ENCODE results near the gene TSPAN4. TPM values are rescaled to one million over a fixed set of nuclear protein-coding genes. Genes with fewer than 3 reads are reported as not detected.

Gene TSPAN4
- total and polyA plus RNA-seq, 9 of the 15 experiments (the other 6 are each of a cell fraction or from before 2014, with no cell fraction given): 0.07 to 31.0 (median 15.7) TPM

DNA sequence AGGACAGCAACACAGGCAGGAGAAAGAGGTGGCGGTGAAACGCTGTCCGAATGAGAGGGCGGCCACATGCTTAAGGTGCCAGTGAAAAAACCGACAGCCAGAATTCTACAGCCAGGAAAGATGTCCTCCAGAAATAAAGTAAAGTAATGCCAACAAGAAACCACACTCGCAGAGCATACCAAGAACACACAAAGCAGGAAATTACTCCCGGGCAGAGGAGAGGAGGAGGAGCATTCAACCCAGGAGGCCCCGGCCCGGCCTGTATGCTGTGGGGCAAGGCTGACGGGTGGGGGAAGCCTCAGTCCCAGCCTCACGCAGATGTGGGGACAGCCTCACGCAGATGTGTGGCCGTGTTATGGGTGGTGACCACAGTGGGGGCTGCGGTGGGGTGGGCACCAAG, 39.9 kb downstream of the TSPAN4 start:
- ChIA-PET CTCF (ENCODE audit: low intra/inter-chr PET ratio) (no interaction called here), POLR2A (no interaction called here)
- Histone ChIP-seq H3K9ac (ENCODE audit: insufficient read depth in 1 of 2, low read depth in 2 of 2, low read length in 2 of 2) (no peak overlapping the region), H3K27me3 (ENCODE audit: control insufficient read depth in 2 of 2, insufficient read depth in 2 of 2, low read length in 2 of 2) (no peaks in the 10 kb centered on the region), H3K79me2 (ENCODE audit: control insufficient read depth, insufficient read depth, low read length) (no peaks in the 10 kb centered on the region), H3K4me3 (no peak overlapping the region), H4K20me1 (replicated peaks; ENCODE audit: control insufficient read depth, insufficient read depth, low read length) (no peaks in the 10 kb centered on the region), H3K9me1 (ENCODE audit: control insufficient read depth, insufficient read depth, low read length) (no peaks in the 10 kb centered on the region), H2AFZ (ENCODE audit: low read depth, low read length) (no peak overlapping the region), H3K27ac (ENCODE audit: extremely low read depth, low read depth, low read length) (no peak overlapping the region), H3K36me3 (ENCODE audit: control insufficient read depth, insufficient read depth, low read length) (peaks cover 72% of the 10 kb centered on the region; the same call in 2 of the 3 replicates), H3K4me1 (replicated peaks in 1 of 2; ENCODE audit: control insufficient read depth in 2 of 2, insufficient read depth in 2 of 2, low read length in 2 of 2) (peaks cover 5 to 39% of the 10 kb centered on the region in 2 experiments; a peak in 4 of 5 replicates), H3K4me2 (ENCODE audit: insufficient read depth, low read length) (no peak overlapping the region), H3K9me3 (replicated peaks; ENCODE audit: control insufficient read depth, insufficient read depth, low read depth, low read length) (no peaks in the 10 kb centered on the region)
- no TSS peak for BruUV-seq (replicated peaks)
- in situ Hi-C loops (cut with MboI) (no loop called here), intact Hi-C loops (cut with micrococcal nuclease) (no loop called here)
- TF ChIP-seq NELFE (IDR thresholded peaks at IDR 0.05; ENCODE audit: insufficient read depth, insufficient read length) (no peak), ZNF76 (CRISPR knock-in tag; IDR thresholded peaks at IDR 0.05; ENCODE audit: borderline replicate concordance) (no peak), PCBP1 (IDR thresholded peaks at IDR 0.05; ENCODE audit: low read depth, low read length, poor library complexity, severe bottlenecking) (no peak)
- ATAC-seq (no peak), DNase-seq (ENCODE audit: extremely low read depth in 1 of 4, low spot score in 3 of 4) (no peak), FAIRE-seq (no peak)
- WGBS (ENCODE audit: insufficient coverage, low coverage, missing lambda C conversion rate): 97% methylated on average over 11 of the region's 14 CpGs

DNA sequence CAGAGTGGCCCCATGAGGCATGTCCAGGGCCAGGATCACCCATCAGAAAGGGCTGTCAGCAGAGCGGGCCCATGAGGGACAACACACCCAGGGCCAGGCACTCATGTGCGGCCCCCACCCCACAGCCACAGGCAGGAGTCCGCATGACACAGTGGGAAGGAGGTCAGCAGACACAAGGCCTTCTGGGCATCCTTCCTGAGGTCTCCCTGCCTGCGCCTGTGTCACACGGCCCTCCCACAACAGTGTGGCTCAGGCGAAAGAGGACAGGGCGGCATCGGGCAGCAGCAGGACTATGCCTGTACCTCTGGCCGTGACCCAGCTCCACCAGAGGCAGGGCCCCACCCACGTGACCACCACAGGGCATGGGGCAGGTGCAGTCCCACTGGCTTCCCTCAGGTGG, 40.9 kb downstream of the TSPAN4 start:
- Histone ChIP-seq H3K4me3 (no peak overlapping the region), H3K36me3 (ENCODE audit: control insufficient read depth, insufficient read depth, low read length) (peaks cover 81% of the 10 kb centered on the region; the same call in 2 of the 3 replicates), H3K27me3 (ENCODE audit: control insufficient read depth in 2 of 2, insufficient read depth in 2 of 2, low read length in 2 of 2) (no peaks in the 10 kb centered on the region), H3K79me2 (ENCODE audit: control insufficient read depth, insufficient read depth, low read length) (no peaks in the 10 kb centered on the region), H3K27ac (ENCODE audit: extremely low read depth, low read depth, low read length) (no peak overlapping the region), H4K20me1 (replicated peaks; ENCODE audit: control insufficient read depth, insufficient read depth, low read length) (no peaks in the 10 kb centered on the region), H3K4me1 (replicated peaks in 1 of 2; ENCODE audit: control insufficient read depth in 2 of 2, insufficient read depth in 2 of 2, low read length in 2 of 2) (peaks cover 0 to 35% of the 10 kb centered on the region in 2 experiments; a peak in 1 of 5 replicates), H3K9me3 (replicated peaks; ENCODE audit: control insufficient read depth, insufficient read depth, low read depth, low read length) (no peaks in the 10 kb centered on the region), H2AFZ (ENCODE audit: low read depth, low read length) (no peak overlapping the region), H3K9ac (ENCODE audit: insufficient read depth in 1 of 2, low read depth in 2 of 2, low read length in 2 of 2) (0 out of 4 replicates have a peak overlapping the region, but pooled peaks of 1 of the 2 experiments have one; percentile 26), H3K4me2 (ENCODE audit: insufficient read depth, low read length) (no peak overlapping the region), H3K9me1 (ENCODE audit: control insufficient read depth, insufficient read depth, low read length) (no peaks in the 10 kb centered on the region)
- ChIA-PET POLR2A (interaction anchor here (1.0 to 1.2 kb wide), 2 partner anchors 11 to 24 kb away, joined by 3 to 4 read pairs; no protein-coding TSS in a partner anchor), CTCF (ENCODE audit: low intra/inter-chr PET ratio) (no interaction called here)
- 94% methylated on average over 10 of the region's 10 CpGs for WGBS (ENCODE audit: insufficient coverage, low coverage, missing lambda C conversion rate)
- FAIRE-seq: no peak
- intact Hi-C loops (cut with micrococcal nuclease) (no loop called here), in situ Hi-C loops (cut with MboI) (no loop called here)
- TF ChIP-seq KLF10 (CRISPR knock-in tag; IDR thresholded peaks at IDR 0.05): no peak
- TF ChIP-seq MIER1 (IDR thresholded peaks at IDR 0.05; ENCODE audit: low read depth): no peak
- TF ChIP-seq POLR2G (IDR thresholded peaks at IDR 0.05; ENCODE audit: low read depth, low read length): peak; percentile 2; the same call in 1 of the 2 replicates
- TF ChIP-seq, protein P1, sequence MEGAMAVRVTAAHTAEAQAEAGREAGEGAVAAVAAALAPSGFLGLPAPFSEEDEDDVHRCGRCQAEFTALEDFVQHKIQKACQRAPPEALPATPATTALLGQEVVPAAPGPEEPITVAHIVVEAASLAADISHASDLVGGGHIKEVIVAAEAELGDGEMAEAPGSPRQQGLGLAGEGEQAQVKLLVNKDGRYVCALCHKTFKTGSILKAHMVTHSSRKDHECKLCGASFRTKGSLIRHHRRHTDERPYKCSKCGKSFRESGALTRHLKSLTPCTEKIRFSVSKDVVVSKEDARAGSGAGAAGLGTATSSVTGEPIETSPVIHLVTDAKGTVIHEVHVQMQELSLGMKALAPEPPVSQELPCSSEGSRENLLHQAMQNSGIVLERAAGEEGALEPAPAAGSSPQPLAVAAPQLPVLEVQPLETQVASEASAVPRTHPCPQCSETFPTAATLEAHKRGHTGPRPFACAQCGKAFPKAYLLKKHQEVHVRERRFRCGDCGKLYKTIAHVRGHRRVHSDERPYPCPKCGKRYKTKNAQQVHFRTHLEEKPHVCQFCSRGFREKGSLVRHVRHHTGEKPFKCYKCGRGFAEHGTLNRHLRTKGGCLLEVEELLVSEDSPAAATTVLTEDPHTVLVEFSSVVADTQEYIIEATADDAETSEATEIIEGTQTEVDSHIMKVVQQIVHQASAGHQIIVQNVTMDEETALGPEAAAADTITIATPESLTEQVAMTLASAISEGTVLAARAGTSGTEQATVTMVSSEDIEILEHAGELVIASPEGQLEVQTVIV (CRISPR knock-in tag; IDR thresholded peaks at IDR 0.05; ENCODE audit: borderline replicate concordance): no peak
- ATAC-seq: no peak
- BruUV-seq (replicated peaks): no TSS peak
- DNase-seq (ENCODE audit: extremely low read depth in 1 of 4, low spot score in 3 of 4): no peak

All from K562 (cell line).